SK-N-SH (cell line): ENCODE results near the gene MAMSTR. TPM values are rescaled to one million over a fixed set of nuclear protein-coding genes. Genes with fewer than 3 reads are reported as not detected.

ENCODE experiments used
- CTCF ChIA-PET: fragments of 300-600, 350-600 bp; formaldehyde crosslinking; extraction: SDS; loops from one replicate; lab custom pipeline; 2021; lab: Yijun Ruan, JAX
- POLR2A ChIA-PET: fragments of 350-600 bp; sonication (Branson Sonifier 250); formaldehyde crosslinking; extraction: SDS; loops from one replicate; lab custom pipeline; 2020; ENCODE audit warnings: antibody characterized with exemption, inconsistent platforms; lab: Yijun Ruan, JAX
- DNase-seq: peaks from one replicate; pipeline ENCODE4 v3.0.0; 2012
- H2AFZ ChIP-seq: fragments of 200-600 bp; sonication (generic); 2 replicates; pipeline ENCODE4 v1.8.1; 2016; ENCODE audit warnings: antibody characterized with exemption, mild to moderate bottlenecking, low read depth
- H3F3A ChIP-seq: fragments of 200-600 bp; sonication (generic); replicated peaks from 2 replicates; pipeline ENCODE3; 2016; ENCODE audit warnings: antibody characterized with exemption, mild to moderate bottlenecking; ENCODE audit not compliant: insufficient read depth
- H3K27ac ChIP-seq, 2 experiments: fragments of 200-500 bp in 1 of 2; fragments of 200-600 bp in 1 of 2; sonication (Bioruptor generic) in 1 of 2; sonication (generic), shearing (Covaris generic) in 1 of 2; 2 replicates each; pipeline versions ENCODE4 v1.5.1 to v1.6.1; 2014 to 2016; ENCODE audit warnings: low read depth in 2 of 2, inconsistent platforms in 1 of 2, low read length in 1 of 2, mild to moderate bottlenecking in 1 of 2, mixed read lengths in 1 of 2
- H3K27me3 ChIP-seq: fragments of 200-600 bp; sonication (generic), shearing (Covaris generic); 2 replicates; pipeline ENCODE4 v1.6.1; 2016; ENCODE audit warnings: mixed run types; ENCODE audit not compliant: insufficient read depth
- H3K36me3 ChIP-seq, 2 experiments: fragments of 200-500 bp in 1 of 2; fragments of 200-600 bp in 1 of 2; sonication (Bioruptor generic) in 1 of 2; sonication (generic) in 1 of 2; replicated peaks in 1 of 2; 2 replicates each; pipeline versions ENCODE3 to v1.5.1; 2014 to 2016; ENCODE audit warnings: low read length in 1 of 2, mild to moderate bottlenecking in 1 of 2; ENCODE audit not compliant: insufficient read depth in 2 of 2, control insufficient read depth in 1 of 2
- H3K4me1 ChIP-seq, 2 experiments: fragments of 200-500 bp in 1 of 2; fragments of 200-600 bp in 1 of 2; sonication (Bioruptor generic) in 1 of 2; sonication (generic), shearing (Covaris generic) in 1 of 2; 2 replicates each; pipeline versions ENCODE4 v1.5.1 to v1.6.1; 2014 to 2016; ENCODE audit warnings: low read depth in 1 of 2, low read length in 1 of 2, mixed run types in 1 of 2; ENCODE audit not compliant: insufficient read depth in 2 of 2, control insufficient read depth in 1 of 2
- H3K4me2 ChIP-seq: fragments of 200-600 bp; sonication (generic), shearing (Covaris generic); 2 replicates; pipeline ENCODE4 v1.6.1; 2017; ENCODE audit warnings: mixed run types
- H3K4me3 ChIP-seq, 2 experiments: fragments of 200-500 bp in 1 of 2; fragments of 200-600 bp in 1 of 2; sonication (Bioruptor generic) in 1 of 2; sonication (generic), shearing (Covaris generic) in 1 of 2; 2 replicates each; pipeline versions ENCODE4 v1.5.1 to v1.8.1; 2014 to 2016; ENCODE audit warnings: low read depth in 2 of 2, inconsistent platforms in 1 of 2, low read length in 1 of 2, mild to moderate bottlenecking in 1 of 2, mixed read lengths in 1 of 2, moderate library complexity in 1 of 2
- H3K79me2 ChIP-seq: fragments of 200-600 bp; sonication (generic); 2 replicates; pipeline ENCODE4 v1.8.1; 2017; ENCODE audit warnings: mild to moderate bottlenecking; ENCODE audit not compliant: insufficient read depth
- H3K9ac ChIP-seq: fragments of 200-600 bp; sonication (generic); 2 replicates; pipeline ENCODE4 v1.6.1; 2017; ENCODE audit warnings: mixed run types
- H3K9me2 ChIP-seq: fragments of 200-600 bp; sonication (generic); 2 replicates; pipeline ENCODE4 v1.6.1; 2017; ENCODE audit warnings: mixed run types
- H3K9me3 ChIP-seq: fragments of 200-600 bp; sonication (generic); 2 replicates; pipeline ENCODE4 v1.6.1; 2017; ENCODE audit warnings: mixed run types, mild to moderate bottlenecking, moderate library complexity
- H4K20me1 ChIP-seq: fragments of 200-600 bp; sonication (generic); 2 replicates; pipeline ENCODE4 v1.6.1; 2017; ENCODE audit warnings: mild to moderate bottlenecking, mixed run types; ENCODE audit not compliant: insufficient read depth
- ELF1 ChIP-seq: IDR thresholded peaks from 2 replicates; pipeline ENCODE4 v1.4.0; 2012
- MEF2A ChIP-seq: IDR thresholded peaks from 2 replicates; pipeline ENCODE4 v1.4.0; 2012; ENCODE audit warnings: low read depth, borderline replicate concordance
- MXI1 ChIP-seq: IDR thresholded peaks from 2 replicates; pipeline ENCODE4 v1.6.1; 2012; ENCODE audit warnings: mild to moderate bottlenecking, low read depth, low read length, improper control_type of control experiment
- NFIC ChIP-seq: IDR thresholded peaks from 2 replicates; pipeline ENCODE4 v1.4.0; 2012; ENCODE audit warnings: borderline replicate concordance
- POLR2AphosphoS5 ChIP-seq: IDR thresholded peaks from 2 replicates; pipeline ENCODE4 v1.6.1; 2012; ENCODE audit warnings: low read depth, low read length
- SMC3 ChIP-seq: IDR thresholded peaks from 2 replicates; pipeline ENCODE4 v1.6.1; 2012; ENCODE audit warnings: low read depth, low read length, improper control_type of control experiment
- TAF1 ChIP-seq: IDR thresholded peaks from 2 replicates; pipeline ENCODE4 v1.6.1; 2012; ENCODE audit warnings: low read depth, mild to moderate bottlenecking, low read length, moderate library complexity, borderline replicate concordance
- TCF12 ChIP-seq: IDR thresholded peaks from 2 replicates; pipeline ENCODE4 v1.4.0; 2012
- WGBS: methylation state at CpG from one replicate; pipeline ENCODE4 v1.1.6; 2017; ENCODE audit warnings: low lambda C conversion rate; 5-methylcytosine and 5-hydroxymethylcytosine counted together
- polyA plus RNA-seq, 3 experiments: library from polyadenylated mRNA; depleted of rRNA; stranded (reverse); fragments of >200 nt; gene quantifications; 2 replicates each; pipeline ENCODE4 v1.2.3, GENCODE V29; 2012
- TF ChIP-seq, protein P1 (sequence below): IDR thresholded peaks from 2 replicates; pipeline ENCODE4 v1.6.1; 2012; ENCODE audit warnings: mild to moderate bottlenecking, low read depth, low read length, moderate library complexity
- TF ChIP-seq, protein P2 (sequence below): fragments of 150-350 bp; IDR thresholded peaks from 2 replicates; pipeline ENCODE4 v1.6.1; 2017; ENCODE audit warnings: antibody characterized with exemption, low read length, low read depth, borderline replicate concordance
- TF ChIP-seq, protein P3 (sequence below): IDR thresholded peaks from 2 replicates; pipeline ENCODE4 v1.4.0; 2012; ENCODE audit warnings: low read depth, borderline replicate concordance

Gene MAMSTR
- polyA plus RNA-seq, 1 of the 3 experiments (the other 2 are of a cell fraction) = 1.1 TPM

DNA sequence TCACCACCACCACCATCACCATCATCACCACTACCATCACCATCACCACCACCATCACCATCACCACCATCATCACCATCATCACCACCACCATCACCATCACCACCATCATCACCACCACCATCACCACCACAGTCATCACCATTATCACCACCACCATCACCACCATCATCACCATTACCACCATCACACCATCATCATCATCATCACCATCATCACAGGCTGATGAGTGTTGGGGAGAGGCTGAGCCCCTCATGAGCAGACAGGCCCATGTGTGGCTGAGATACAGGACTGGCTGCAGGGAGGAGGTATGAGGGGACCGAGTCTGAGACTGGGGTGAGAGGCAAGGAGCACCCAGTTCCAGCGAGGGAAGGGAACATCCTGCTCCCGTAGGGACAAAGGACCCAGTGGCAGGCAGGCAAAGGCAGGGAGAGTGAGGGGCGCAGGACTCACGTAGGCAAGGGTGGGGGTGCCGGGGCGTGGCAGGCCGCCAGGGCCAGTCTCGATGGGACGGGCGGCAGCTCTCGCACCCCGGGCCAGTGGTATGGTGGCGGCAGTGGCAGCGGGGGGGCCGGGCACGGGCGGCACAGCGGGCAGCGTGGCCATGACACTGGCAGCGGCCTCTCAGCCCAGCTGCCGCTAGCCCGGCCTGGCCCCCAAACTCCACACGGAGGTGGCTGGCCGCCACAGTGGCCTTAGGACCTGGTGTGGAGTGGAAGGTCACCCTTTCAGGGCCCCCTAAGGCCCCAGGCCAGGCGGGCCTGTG is 49.4 kb downstream of the MAMSTR start:
- Histone ChIP-seq H3K9ac (no peak overlapping the region), H3K27ac (no peak overlapping the region), H3K9me2 (no peaks in the 10 kb centered on the region), H2AFZ (no peak overlapping the region), H3K36me3 (no peaks in the 10 kb centered on the region), H4K20me1 (no peaks in the 10 kb centered on the region), H3K4me1 (peaks cover 0 to 2% of the 10 kb centered on the region in 2 experiments; a peak in 1 of 4 replicates), H3K4me3 (no peak overlapping the region), H3F3A (no peaks in the 10 kb centered on the region), H3K27me3 (no peaks in the 10 kb centered on the region), H3K9me3 (no peaks in the 10 kb centered on the region), H3K4me2 (no peak overlapping the region), H3K79me2 (no peaks in the 10 kb centered on the region)
- TF ChIP-seq TAF1 = no peak
- TF ChIP-seq ELF1 = no peak
- TF ChIP-seq, protein P1, sequence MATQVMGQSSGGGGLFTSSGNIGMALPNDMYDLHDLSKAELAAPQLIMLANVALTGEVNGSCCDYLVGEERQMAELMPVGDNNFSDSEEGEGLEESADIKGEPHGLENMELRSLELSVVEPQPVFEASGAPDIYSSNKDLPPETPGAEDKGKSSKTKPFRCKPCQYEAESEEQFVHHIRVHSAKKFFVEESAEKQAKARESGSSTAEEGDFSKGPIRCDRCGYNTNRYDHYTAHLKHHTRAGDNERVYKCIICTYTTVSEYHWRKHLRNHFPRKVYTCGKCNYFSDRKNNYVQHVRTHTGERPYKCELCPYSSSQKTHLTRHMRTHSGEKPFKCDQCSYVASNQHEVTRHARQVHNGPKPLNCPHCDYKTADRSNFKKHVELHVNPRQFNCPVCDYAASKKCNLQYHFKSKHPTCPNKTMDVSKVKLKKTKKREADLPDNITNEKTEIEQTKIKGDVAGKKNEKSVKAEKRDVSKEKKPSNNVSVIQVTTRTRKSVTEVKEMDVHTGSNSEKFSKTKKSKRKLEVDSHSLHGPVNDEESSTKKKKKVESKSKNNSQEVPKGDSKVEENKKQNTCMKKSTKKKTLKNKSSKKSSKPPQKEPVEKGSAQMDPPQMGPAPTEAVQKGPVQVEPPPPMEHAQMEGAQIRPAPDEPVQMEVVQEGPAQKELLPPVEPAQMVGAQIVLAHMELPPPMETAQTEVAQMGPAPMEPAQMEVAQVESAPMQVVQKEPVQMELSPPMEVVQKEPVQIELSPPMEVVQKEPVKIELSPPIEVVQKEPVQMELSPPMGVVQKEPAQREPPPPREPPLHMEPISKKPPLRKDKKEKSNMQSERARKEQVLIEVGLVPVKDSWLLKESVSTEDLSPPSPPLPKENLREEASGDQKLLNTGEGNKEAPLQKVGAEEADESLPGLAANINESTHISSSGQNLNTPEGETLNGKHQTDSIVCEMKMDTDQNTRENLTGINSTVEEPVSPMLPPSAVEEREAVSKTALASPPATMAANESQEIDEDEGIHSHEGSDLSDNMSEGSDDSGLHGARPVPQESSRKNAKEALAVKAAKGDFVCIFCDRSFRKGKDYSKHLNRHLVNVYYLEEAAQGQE = no peak
- no peak for TF ChIP-seq NFIC
- no peak for TF ChIP-seq MEF2A
- TF ChIP-seq, protein P2, sequence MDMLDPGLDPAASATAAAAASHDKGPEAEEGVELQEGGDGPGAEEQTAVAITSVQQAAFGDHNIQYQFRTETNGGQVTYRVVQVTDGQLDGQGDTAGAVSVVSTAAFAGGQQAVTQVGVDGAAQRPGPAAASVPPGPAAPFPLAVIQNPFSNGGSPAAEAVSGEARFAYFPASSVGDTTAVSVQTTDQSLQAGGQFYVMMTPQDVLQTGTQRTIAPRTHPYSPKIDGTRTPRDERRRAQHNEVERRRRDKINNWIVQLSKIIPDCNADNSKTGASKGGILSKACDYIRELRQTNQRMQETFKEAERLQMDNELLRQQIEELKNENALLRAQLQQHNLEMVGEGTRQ = no peak
- TF ChIP-seq MXI1 = no peak
- TF ChIP-seq TCF12 = no peak
- TF ChIP-seq SMC3 = no peak
- TF ChIP-seq, protein P3, sequence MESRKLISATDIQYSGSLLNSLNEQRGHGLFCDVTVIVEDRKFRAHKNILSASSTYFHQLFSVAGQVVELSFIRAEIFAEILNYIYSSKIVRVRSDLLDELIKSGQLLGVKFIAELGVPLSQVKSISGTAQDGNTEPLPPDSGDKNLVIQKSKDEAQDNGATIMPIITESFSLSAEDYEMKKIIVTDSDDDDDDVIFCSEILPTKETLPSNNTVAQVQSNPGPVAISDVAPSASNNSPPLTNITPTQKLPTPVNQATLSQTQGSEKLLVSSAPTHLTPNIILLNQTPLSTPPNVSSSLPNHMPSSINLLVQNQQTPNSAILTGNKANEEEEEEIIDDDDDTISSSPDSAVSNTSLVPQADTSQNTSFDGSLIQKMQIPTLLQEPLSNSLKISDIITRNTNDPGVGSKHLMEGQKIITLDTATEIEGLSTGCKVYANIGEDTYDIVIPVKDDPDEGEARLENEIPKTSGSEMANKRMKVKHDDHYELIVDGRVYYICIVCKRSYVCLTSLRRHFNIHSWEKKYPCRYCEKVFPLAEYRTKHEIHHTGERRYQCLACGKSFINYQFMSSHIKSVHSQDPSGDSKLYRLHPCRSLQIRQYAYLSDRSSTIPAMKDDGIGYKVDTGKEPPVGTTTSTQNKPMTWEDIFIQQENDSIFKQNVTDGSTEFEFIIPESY = no peak
- TF ChIP-seq POLR2AphosphoS5 = no peak
- POLR2A ChIA-PET = no interaction called here
- no peak for DNase-seq
- whole genome bisulfite sequencing = 92% methylated on average over 9 of the region's 26 CpGs
- CTCF ChIA-PET = no interaction called here
